Vagina (tissue), 2 donors: ENCODE data around the gene KCNMB2. TPM values are rescaled to one million over a fixed set of nuclear protein-coding genes. Genes with fewer than 3 reads are reported as not detected.

Experiments
- DNase-seq, 2 donors: peaks; one replicate each; pipeline ENCODE4 v3.0.0-alpha.2; 2017; ENCODE audit errors: extremely low spot score in 2 of 2
- H3K27ac ChIP-seq: fragments of 200-600 bp; sonication (generic); one replicate; pipeline ENCODE4 v1.5.1; 2019
- H3K27me3 ChIP-seq: fragments of 200-600 bp; sonication (generic); one replicate; pipeline ENCODE4 v1.5.1; 2019
- H3K36me3 ChIP-seq, 2 donors: fragments of 200-600 bp; sonication (generic); one replicate each; pipeline ENCODE4 v1.5.1; 2017 to 2019
- H3K4me1 ChIP-seq: fragments of 200-600 bp; sonication (generic); one replicate; pipeline ENCODE4 v1.5.1; 2019
- H3K4me3 ChIP-seq, 2 donors: fragments of 200-600 bp; sonication (generic); 1 replicate in 1 of 2; 2 replicates in 1 of 2; pipeline ENCODE4 v1.5.1; 2016 to 2019
- H3K9me3 ChIP-seq: fragments of 200-600 bp; sonication (generic); one replicate; pipeline ENCODE4 v1.5.1; 2019
- CTCF ChIP-seq, 3 experiments: fragments of 450-650 bp in 2 of 3; fragments of 200-600 bp in 1 of 3; sonication (generic) in 1 of 3; IDR thresholded peaks; one replicate each; pipeline ENCODE4 v1.5.1; 2017 to 2019; ENCODE audit warnings: antibody characterized with exemption in 3 of 3, mild to moderate bottlenecking in 2 of 3, moderate library complexity in 2 of 3
- POLR2A ChIP-seq, 2 donors: fragments of 450-650 bp; IDR thresholded peaks; one replicate each; pipeline ENCODE4 v1.6.1; 2017; ENCODE audit warnings: antibody characterized with exemption in 2 of 2, mild to moderate bottlenecking in 2 of 2, moderate library complexity in 2 of 2
- POLR2AphosphoS5 ChIP-seq, 2 donors: sonication (generic); formaldehyde crosslinking; IDR thresholded peaks; one replicate each; pipeline ENCODE4 v1.9.0; 2017; ENCODE audit warnings: antibody characterized with exemption in 2 of 2, mild to moderate bottlenecking in 2 of 2, low read depth in 1 of 2; ENCODE audit not compliant: insufficient read depth in 1 of 2
- intact Hi-C: fragments of 100-400 bp; cut with DNase I; formaldehyde crosslinking; loops from one replicate; pipeline ENCODE4 v1.15.1; 2023
- total RNA-seq: library from RNA; depleted of rRNA; stranded (reverse); fragments of >200 nt; gene quantifications from one replicate; pipeline ENCODE4 v1.2.3, GENCODE V29; 2016

Gene KCNMB2
- total RNA-seq, 1 donor from 2014 or later, result 1.5 TPM

GRCh38 chr3:178699364-178699763 is 163.1 kb downstream of the KCNMB2 start:
- intact Hi-C loops, result no loop called here
- TF ChIP-seq CTCF (IDR thresholded peaks at IDR 0.05) (no peak), POLR2AphosphoS5 (IDR thresholded peaks at IDR 0.05; ENCODE audit: insufficient read depth in 1 of 2, low read depth in 1 of 2) (no peak), POLR2A (IDR thresholded peaks at IDR 0.05) (no peak)
- no peak for DNase-seq
- Histone ChIP-seq H3K27me3 (no peaks in the 10 kb centered on the region), H3K36me3 (no peaks in the 10 kb centered on the region), H3K4me1 (no peaks in the 10 kb centered on the region), H3K4me3 (no peak overlapping the region), H3K9me3 (no peaks in the 10 kb centered on the region), H3K27ac (no peak overlapping the region)

DNA sequence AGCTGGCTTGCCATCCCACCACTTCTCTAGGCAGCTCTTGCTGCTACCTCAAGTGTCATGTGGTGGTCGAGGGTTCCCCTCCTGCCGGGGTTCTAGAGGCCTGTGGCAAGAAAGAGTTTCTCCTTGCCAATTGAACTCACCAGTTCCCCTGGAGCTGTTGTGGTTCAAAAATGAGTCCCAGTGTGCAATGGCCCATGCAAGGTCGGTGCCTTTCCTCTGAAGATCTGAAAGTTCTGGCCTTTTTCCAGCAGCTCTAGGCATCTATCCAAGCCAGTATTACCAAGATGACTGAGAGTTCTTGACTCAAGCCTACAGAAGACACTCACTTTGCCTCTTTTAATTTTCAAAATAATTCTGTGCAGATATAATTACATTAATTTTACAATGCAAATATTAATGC is 163.6 kb downstream of the KCNMB2 start:
- TF ChIP-seq CTCF (IDR thresholded peaks at IDR 0.05) (no peak), POLR2AphosphoS5 (IDR thresholded peaks at IDR 0.05; ENCODE audit: insufficient read depth in 1 of 2, low read depth in 1 of 2) (no peak), POLR2A (IDR thresholded peaks at IDR 0.05) (no peak)

GRCh38 chr3:178703268-178703975 is 167.2 kb downstream of the KCNMB2 start:
- Histone ChIP-seq H3K27ac (no peak overlapping the region), H3K27me3 (no peaks in the 10 kb centered on the region), H3K9me3 (no peaks in the 10 kb centered on the region), H3K4me3 (no peak overlapping the region), H3K36me3 (no peaks in the 10 kb centered on the region), H3K4me1 (peaks cover 20% of the 10 kb centered on the region)
- TF ChIP-seq POLR2A (IDR thresholded peaks at IDR 0.05) (no peak), POLR2AphosphoS5 (IDR thresholded peaks at IDR 0.05; ENCODE audit: insufficient read depth in 1 of 2, low read depth in 1 of 2) (no peak), CTCF (IDR thresholded peaks at IDR 0.05) (no peak)
- intact Hi-C loops, result no loop called here
- no peak for DNase-seq

More for the DNA sequence above, 163.6 kb downstream of the KCNMB2 start:
- no peak overlapping the region for H3K27ac ChIP-seq
- H3K36me3 ChIP-seq, result no peaks in the 10 kb centered on the region
- intact Hi-C loops, result no loop called here
- H3K4me3 ChIP-seq, result no peak overlapping the region
- DNase-seq, result no peak
- no peaks in the 10 kb centered on the region for H3K4me1 ChIP-seq
- H3K9me3 ChIP-seq, result no peaks in the 10 kb centered on the region
- no peaks in the 10 kb centered on the region for H3K27me3 ChIP-seq

DNA sequence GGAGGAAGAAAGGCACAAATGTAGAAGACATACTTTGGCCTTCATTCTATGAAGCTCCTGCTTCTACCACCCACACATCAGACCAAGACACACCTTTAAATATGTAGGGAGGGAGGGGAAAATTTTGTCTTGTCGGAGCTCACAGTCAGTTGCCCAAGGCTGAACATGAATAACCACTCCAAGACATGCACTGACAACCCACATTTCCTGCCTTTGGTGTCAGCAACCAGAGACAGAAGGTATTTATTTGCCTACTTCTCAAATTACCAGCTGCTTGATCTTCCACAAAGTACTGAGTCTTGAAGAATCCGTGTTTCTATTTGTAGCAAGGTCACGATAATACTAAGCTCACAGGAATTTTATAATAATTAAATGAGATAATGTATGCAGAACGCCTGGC is 169.7 kb downstream of the KCNMB2 start:
- Histone ChIP-seq H3K4me3 (no peak overlapping the region), H3K27ac (no peak overlapping the region), H3K36me3 (no peaks in the 10 kb centered on the region), H3K4me1 (peaks cover 20% of the 10 kb centered on the region), H3K27me3 (no peaks in the 10 kb centered on the region), H3K9me3 (no peaks in the 10 kb centered on the region)
- TF ChIP-seq CTCF (IDR thresholded peaks at IDR 0.05), result no peak
- no peak for TF ChIP-seq POLR2AphosphoS5 (IDR thresholded peaks at IDR 0.05; ENCODE audit: insufficient read depth in 1 of 2, low read depth in 1 of 2)
- intact Hi-C loops, result no loop called here
- DNase-seq, result no peak

GRCh38 chr3:178706411-178706810 is 170.2 kb downstream of the KCNMB2 start:
- intact Hi-C loops, result no loop called here
- no peaks in the 10 kb centered on the region for H3K9me3 ChIP-seq
- H3K27me3 ChIP-seq, result no peaks in the 10 kb centered on the region
- no peak overlapping the region for H3K4me3 ChIP-seq
- no peak overlapping the region for H3K27ac ChIP-seq
- peaks cover 20% of the 10 kb centered on the region for H3K4me1 ChIP-seq
- no peaks in the 10 kb centered on the region for H3K36me3 ChIP-seq
- no peak for DNase-seq
- no peak for TF ChIP-seq POLR2AphosphoS5 (IDR thresholded peaks at IDR 0.05; ENCODE audit: insufficient read depth in 1 of 2, low read depth in 1 of 2)
- TF ChIP-seq POLR2A (IDR thresholded peaks at IDR 0.05), result no peak
- TF ChIP-seq CTCF (IDR thresholded peaks at IDR 0.05), result no peak
